PFSK-1 (cell line): ENCODE measurements around the gene GSTA2.

Source experiments
- FOXP2 ChIP-seq: optimal IDR thresholded peaks from 2 replicates; pipeline ENCODE3; 2011; ENCODE audit warnings: borderline replicate concordance, control low read depth, inconsistent platforms; ENCODE audit not compliant: insufficient read depth; ENCODE audit errors: extremely low read length, extremely low read depth
- POLR2AphosphoS5 ChIP-seq: IDR thresholded peaks from 2 replicates; pipeline ENCODE4 v1.6.1; 2012; ENCODE audit warnings: low read depth, mild to moderate bottlenecking, control low read depth, low read length, moderate library complexity
- SIN3A ChIP-seq: IDR thresholded peaks from 2 replicates; pipeline ENCODE4 v1.6.1; 2012; ENCODE audit warnings: mild to moderate bottlenecking, low read length, moderate library complexity, borderline replicate concordance; ENCODE audit not compliant: insufficient read depth
- TAF1 ChIP-seq: IDR thresholded peaks from 2 replicates; pipeline ENCODE4 v1.6.1; 2012; ENCODE audit warnings: low read length, control low read depth, borderline replicate concordance; ENCODE audit not compliant: insufficient read depth
- TF ChIP-seq, protein P1 (sequence below), 2 experiments: IDR thresholded peaks; 2 replicates each; pipeline versions ENCODE4 v1.6.1 to v1.8.0; 2011 to 2012; ENCODE audit warnings: low read depth in 2 of 2, low read length in 2 of 2, control low read depth in 1 of 2, inconsistent platforms in 1 of 2, mild to moderate bottlenecking in 1 of 2, moderate library complexity in 1 of 2; ENCODE audit not compliant: insufficient read depth in 1 of 2

DNA sequence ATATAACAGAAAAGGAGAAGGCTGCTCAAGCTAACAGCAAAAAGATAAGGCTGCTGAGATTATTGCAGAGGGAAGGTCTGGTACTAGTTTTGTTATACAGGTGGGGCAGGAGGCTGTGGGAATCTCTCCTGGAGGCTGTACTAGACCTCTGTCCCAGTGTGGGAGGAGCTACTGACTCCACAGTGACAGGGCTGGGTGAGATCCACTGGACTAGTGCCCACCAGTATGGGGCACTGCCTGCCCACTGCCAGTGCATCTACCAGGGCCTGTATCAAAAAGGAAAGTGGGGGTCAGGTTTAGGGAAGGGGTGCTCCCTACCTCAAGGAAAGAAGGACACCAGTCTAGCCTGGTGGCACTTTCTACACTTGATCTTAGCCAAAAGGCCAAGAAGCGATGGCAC lies 30.1 kb downstream of the GSTA2 start:
- no peak for TF ChIP-seq FOXP2
- TF ChIP-seq POLR2AphosphoS5: no peak
- TF ChIP-seq TAF1: no peak
- TF ChIP-seq, protein P1, sequence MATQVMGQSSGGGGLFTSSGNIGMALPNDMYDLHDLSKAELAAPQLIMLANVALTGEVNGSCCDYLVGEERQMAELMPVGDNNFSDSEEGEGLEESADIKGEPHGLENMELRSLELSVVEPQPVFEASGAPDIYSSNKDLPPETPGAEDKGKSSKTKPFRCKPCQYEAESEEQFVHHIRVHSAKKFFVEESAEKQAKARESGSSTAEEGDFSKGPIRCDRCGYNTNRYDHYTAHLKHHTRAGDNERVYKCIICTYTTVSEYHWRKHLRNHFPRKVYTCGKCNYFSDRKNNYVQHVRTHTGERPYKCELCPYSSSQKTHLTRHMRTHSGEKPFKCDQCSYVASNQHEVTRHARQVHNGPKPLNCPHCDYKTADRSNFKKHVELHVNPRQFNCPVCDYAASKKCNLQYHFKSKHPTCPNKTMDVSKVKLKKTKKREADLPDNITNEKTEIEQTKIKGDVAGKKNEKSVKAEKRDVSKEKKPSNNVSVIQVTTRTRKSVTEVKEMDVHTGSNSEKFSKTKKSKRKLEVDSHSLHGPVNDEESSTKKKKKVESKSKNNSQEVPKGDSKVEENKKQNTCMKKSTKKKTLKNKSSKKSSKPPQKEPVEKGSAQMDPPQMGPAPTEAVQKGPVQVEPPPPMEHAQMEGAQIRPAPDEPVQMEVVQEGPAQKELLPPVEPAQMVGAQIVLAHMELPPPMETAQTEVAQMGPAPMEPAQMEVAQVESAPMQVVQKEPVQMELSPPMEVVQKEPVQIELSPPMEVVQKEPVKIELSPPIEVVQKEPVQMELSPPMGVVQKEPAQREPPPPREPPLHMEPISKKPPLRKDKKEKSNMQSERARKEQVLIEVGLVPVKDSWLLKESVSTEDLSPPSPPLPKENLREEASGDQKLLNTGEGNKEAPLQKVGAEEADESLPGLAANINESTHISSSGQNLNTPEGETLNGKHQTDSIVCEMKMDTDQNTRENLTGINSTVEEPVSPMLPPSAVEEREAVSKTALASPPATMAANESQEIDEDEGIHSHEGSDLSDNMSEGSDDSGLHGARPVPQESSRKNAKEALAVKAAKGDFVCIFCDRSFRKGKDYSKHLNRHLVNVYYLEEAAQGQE (IDR thresholded peaks at IDR 0.05; ENCODE audit: insufficient read depth in 1 of 2, low read depth in 2 of 2, low read length in 2 of 2): no peak
- TF ChIP-seq SIN3A: no peak
